NCI-H524 treated with DMSO at 0.1 percent for 48 hours (cell line): ENCODE data around the gene DPY19L2.
"Not testable (repeated sequence)": the region's sequence is repeated elsewhere in the genome, so short reads cannot be mapped to it uniquely, and the experiment has no call there.

Source experiments
- DNase-seq: peaks from one replicate; lab custom pipeline; 2025; lab: John Stamatoyannopoulos, UW

Gene DPY19L2

DNA sequence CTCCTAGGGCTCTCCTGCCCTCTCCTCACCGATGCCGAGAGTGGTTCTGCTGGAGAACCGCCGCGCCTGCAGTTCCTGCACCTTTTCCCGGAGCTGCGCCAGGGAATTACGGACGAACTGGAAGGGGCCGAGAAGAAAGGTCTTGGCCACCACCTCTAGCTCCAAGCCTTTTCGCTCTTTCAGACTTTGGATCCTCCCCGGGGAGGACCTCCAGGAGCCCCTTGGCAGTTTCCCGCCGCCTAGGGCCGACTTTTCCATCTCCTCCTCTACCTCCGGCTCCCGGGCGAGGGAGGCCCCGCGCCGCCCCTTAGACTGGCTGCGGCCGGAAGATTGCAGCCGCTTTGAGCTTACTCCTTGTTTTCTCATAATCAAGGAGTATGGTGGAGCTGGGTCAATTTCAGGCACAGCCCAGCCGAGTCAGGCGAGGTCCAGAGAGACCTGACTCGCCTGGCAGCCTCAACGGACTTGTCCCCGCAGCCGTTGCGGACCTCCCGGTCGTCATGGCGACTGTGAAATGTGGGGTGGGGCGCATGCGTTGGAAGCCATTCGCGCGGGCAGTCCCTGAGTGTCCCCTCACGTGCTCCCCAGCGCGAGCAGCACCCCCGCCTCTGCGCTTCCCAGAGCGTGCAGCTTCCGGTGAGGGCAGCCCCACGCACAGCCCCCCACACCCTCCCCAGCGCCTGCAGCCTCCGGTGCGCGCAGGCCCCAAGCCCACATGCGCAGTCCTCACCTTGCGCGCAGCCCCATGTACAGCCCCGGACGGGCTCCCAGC is at the start of gene DPY19L2:
Gene DPY19L2, minus strand, starts transcription at position 466 of the 772 bp plus-strand sequence. Its CDS starts 100 bp downstream, at position 366.
- peak; percentile 59 for DNase-seq

DNA sequence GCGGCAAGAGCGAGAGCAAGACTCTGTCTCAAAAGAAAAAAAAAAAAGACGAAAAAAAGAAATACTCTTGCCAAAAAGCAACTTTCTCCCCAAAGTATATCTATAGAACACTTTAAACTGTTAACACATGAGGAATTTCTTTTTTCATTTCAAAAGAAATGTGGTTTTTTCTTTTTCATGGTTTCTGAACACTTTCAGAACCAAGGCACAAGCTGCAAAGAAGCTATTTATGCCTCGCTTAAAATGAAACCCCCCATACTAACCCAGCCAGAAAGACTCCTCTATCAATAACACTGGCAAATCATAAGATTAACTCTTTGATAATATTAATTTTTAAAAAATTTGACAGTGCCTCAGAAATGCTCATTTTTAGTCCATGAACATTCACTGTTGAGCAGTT is 48.6 kb upstream of the DPY19L2 start:
- not testable (repeated sequence) for DNase-seq

GRCh38 chr12:63715107-63715625 is 46.9 kb upstream of the DPY19L2 start:
- not testable (repeated sequence) for DNase-seq

DNA sequence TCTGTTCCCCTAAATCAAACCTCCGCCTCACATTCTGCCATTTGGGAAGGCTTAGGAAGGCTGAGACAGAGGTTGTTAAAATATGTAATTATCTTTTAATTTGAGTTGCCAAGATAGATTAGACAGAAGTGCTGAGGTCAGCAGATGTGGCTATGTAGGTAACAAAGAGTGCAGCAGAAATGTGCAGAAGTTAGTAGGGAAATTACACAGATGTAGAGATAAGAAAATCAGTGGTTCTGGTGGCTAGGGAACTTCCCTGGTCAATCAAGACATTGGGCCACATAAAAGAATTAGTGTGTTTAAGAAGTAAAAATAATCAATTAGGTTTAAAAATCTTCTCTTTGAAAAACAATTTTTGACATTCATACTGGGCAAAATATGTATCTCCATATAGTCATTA is 46.1 kb upstream of the DPY19L2 start:
- DNase-seq = not testable (repeated sequence)

DNA sequence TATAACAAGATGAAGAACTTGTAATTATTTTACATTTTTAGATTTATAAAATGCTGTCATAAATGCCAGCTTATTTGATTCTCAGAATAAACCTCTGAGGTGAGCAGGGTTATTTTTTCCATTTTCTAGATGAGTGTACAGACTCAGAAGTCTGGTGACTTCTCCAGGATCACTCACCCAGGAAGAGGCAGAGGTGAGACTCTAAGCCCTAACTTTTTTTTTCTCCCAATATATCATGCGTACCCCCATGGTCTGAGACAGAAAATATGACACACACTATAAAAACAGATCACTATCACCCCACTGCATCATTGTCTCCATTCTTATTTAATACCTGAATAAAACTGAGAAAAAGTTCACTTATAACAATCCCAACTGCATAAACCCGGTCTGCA is 45.4 kb upstream of the DPY19L2 start:
- not testable (repeated sequence) for DNase-seq

GRCh38 chr12:63712979-63713680 is 44.8 kb upstream of the DPY19L2 start:
- not testable (repeated sequence) for DNase-seq

- DNase-seq = not testable (repeated sequence)
Observed at GRCh38 chr12:63712376-63712974, 44.2 kb upstream of the DPY19L2 start.

DNA sequence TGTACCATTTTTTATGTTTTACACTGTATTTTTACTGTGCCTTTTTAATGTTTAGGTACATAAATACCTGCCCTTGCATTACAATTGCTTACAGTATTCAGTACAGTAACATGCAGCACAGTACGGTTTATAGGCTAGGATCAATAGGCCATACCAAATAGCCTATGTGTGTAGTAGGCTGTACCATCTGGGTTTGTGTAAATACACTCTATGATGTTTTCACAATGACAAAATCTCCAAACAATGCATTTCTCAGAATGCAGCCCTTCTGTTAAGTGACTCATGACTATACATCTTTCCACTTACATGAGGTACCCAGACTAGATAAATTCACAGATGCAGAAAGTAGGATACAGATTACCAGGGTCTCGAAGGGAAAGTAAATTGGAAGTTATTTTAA is 43.0 kb upstream of the DPY19L2 start:
- not testable (repeated sequence) for DNase-seq

DNA sequence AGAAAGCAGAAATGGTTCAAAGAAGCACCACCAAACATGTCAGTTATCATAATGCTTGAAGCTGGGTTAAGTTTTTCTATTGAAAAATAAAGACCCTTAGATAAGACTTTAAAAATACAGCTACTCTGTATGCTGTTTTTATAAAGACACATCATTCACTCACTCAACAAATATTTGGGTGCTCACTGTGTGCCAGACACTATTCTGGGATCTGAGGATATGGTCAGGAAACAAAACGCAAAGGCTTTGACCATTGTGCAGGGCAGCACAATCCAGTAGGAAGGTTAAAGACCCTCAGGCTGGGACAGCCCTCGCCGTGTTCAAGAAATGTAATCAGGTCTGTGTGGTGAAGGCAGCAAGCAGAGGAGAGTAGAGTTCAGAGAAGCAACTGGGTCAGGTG is 38.0 kb upstream of the DPY19L2 start:
- no peak for DNase-seq

GRCh38 chr12:63699678-63700382 is 31.5 kb upstream of the DPY19L2 start:
- not testable (repeated sequence) for DNase-seq

GRCh38 chr12:63699011-63699410 is 30.7 kb upstream of the DPY19L2 start:
- not testable (repeated sequence) for DNase-seq

DNA sequence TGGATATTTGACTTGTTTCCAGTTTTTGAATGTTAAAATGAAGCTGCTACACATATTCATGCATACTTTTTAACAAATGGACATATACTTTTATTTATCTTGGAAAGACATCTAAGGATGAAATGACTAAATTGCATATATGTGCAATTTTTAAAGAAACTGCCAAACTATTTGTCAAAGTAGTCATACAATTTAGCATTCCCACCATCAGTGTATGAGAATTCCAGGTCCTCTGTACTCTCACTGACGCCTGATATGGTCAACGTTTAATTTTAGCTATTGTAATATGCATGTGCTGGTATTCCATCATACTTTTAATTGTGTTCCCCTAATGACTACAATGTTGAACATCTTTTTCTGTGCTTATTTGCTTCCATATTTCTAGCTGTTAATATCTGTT is 22.5 kb upstream of the DPY19L2 start:
- DNase-seq = not testable (repeated sequence)

- not testable (repeated sequence) for DNase-seq
Observed at GRCh38 chr12:63689141-63689540, 20.8 kb upstream of the DPY19L2 start.

- not testable (repeated sequence) for DNase-seq
Observed at GRCh38 chr12:63686623-63687022, 18.3 kb upstream of the DPY19L2 start.

DNA sequence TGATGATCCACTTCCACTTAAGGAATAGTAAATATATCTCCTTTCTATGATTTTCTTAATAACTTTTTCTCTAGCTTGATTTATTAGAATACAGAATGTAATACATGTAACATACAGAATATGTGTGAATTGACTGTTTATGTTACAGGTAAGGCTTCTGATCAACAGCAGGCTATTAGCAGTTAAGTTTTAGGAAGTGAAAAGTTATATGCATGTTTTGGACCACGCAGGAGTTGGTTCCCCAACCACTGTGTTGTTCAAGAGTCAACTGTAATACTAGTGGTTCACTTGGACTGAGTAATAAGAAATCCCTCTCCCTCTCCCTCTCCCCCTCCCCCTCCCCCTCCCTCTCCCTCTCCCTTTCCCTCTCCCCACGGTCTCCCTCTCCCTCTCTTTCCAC is 17.5 kb upstream of the DPY19L2 start:
- not testable (repeated sequence) for DNase-seq

DNA sequence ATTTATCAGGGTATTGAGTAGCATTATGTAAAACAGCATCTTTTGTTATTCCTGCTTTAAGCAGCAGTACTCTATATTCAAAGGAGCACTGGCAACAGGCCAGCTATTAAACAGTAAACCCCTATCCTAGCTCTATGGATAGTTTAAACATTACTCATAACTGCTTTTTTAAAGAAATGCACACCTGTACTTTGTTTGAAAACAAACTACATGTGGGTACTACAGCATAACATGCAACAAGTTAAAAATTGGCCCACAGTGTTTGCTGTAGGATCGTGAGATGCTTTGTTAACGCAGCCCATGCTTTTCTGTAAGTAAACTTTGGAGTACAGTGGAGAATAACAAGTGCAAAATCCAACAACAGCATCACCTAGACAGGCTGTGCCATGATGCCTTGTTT is 14.3 kb upstream of the DPY19L2 start:
- DNase-seq = not testable (repeated sequence)

DNA sequence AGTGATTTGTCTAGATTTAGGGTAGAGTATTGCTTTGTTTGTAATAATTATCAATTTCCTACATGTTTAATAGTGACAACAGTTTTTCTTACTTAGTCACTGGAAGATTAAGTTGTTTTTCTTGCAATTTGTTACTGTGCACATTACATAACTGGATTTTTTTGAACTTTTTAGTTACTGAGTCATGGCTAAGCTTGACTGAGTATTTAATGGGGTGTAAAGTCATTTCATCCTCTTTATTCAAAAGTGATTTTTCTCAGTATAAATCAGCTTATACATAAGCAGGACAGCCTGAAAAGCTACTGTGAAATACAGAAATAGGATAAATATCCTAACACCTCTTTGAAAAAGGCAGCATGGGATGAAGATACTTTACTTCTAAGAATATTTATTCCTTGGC is 12.5 kb upstream of the DPY19L2 start:
- not testable (repeated sequence) for DNase-seq

DNA sequence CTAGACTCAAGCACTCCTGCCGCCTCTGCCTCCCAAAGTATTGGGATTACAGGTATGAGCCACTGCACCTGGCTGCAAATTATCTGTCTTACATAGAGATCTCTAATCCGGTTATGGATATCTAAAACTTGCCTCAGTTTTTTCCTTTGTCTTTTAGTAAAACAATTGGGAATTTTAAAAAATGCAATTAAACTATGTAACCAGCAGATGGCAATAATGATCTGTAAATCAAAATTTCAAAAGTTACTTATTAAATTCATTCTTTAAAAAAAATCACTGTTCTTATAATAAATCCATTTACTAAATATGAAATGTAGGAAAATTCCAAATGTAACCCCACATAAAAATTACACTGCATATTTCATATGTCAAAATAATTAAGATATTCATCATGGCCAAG is 4.3 kb upstream of the DPY19L2 start:
- not testable (repeated sequence) for DNase-seq

- not testable (repeated sequence) for DNase-seq
Observed at GRCh38 chr12:63669936-63670335, 1.6 kb upstream of the DPY19L2 start.

DNA sequence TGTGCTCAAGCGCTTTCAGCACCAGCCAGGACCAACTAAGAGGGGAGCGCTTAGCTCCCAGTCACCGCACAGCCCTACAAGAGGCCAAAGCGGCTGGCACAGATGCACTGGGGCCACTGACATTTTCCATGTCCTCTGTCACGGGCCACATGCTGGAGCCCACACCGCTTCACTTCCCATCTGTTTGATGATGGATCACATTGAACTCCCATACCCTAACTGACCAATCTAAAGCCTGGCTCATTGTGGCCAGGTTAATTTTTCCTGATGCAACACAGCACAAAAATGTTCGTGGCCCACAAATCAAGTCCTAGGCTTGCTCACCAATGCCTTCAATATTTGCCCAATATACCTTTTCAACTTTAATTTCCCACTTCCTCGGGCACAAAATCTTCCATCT is 1.1 kb upstream of the DPY19L2 start:
- DNase-seq = not testable (repeated sequence)

DNA sequence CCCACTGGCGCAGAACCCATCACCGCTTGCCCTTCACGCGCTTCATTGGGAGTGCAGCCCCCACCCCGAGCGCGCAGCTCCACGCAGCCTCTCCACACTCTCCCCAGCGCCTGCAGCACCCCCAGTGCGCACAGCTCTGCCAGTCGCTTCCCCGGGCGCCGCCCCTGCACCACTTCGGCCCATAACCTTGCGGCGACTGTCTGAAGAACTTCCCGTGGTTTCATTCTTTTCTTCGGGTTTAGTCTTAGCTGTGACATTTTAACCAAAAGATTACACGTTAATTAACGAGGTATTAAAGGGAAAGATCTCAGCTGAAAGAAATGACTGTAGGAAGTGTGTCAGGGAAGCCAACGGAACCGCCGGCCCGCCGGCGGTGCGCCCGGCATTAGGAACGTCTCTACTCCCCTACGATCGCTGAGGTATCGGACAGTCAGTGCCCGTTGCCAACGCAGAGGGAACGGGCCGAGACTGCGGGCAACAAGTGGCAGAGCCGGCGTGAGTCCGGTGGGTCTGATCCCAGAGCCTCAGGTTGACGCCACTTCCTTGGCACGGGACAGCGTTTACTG is 590 bp upstream of the DPY19L2 start:
- not testable (repeated sequence) for DNase-seq
